K562 (cell line): ENCODE results near the gene HDHD5. TPM values are rescaled to one million over a fixed set of nuclear protein-coding genes. Genes with fewer than 3 reads are reported as not detected.

Experiments used
- ATAC-seq: fragments of 200-7000 bp; cut with Tn5 transposase; 3 replicates; pipeline ENCODE4 v1.9.1; 2020; ENCODE audit warnings: moderate library complexity
- BruUV-seq: library from RNA; stranded (reverse); fragments of 400-500 nt; replicated peaks from 2 replicates; lab custom pipeline; 2021; lab: Mats Ljungman, UMichigan
- CTCF ChIA-PET: fragments of 300-600 bp; formaldehyde crosslinking; extraction: SDS; loops from one replicate; lab custom pipeline; 2021; ENCODE audit warnings: low intra/inter-chr PET ratio; lab: Yijun Ruan, JAX
- POLR2A ChIA-PET: fragments of 300-600, 350-650 bp; sonication (Branson Sonifier 250); formaldehyde crosslinking; extraction: SDS; loops from one replicate; lab custom pipeline; 2021; ENCODE audit warnings: antibody characterized with exemption, inconsistent platforms; lab: Yijun Ruan, JAX
- DNase-seq, 4 experiments: peaks; one replicate each; pipeline versions ENCODE4 v3.0.0 to v3.0.0-alpha.2; 2011 to 2018; ENCODE audit warnings: low spot score in 3 of 4, mixed read lengths in 3 of 4; ENCODE audit errors: extremely low read depth in 1 of 4
- FAIRE-seq: peaks from 2 replicates; lab custom pipeline; 2011; peaks lifted over from hg19 to GRCh38; lab: Jason Lieb, UNC
- H2AFZ ChIP-seq: 2 replicates; pipeline ENCODE4 v1.6.0; 2011; ENCODE audit warnings: low read depth, low read length, control low read depth, inconsistent platforms
- H3K27ac ChIP-seq: fragments of 200-600 bp; 3 replicates; pipeline ENCODE4 v1.8.0; 2011; ENCODE audit warnings: low read depth, mild to moderate bottlenecking, control low read depth, inconsistent platforms, low read length, moderate library complexity, mixed read lengths; ENCODE audit errors: extremely low read depth
- H3K27me3 ChIP-seq, 2 experiments: fragments of 300-600 bp in 1 of 2; 2 replicates in 1 of 2; 3 replicates in 1 of 2; pipeline versions ENCODE4 v1.6.0 to v1.8.0; 2011; ENCODE audit warnings: inconsistent platforms in 2 of 2, low read length in 2 of 2, mild to moderate bottlenecking in 1 of 2, mixed read lengths in 1 of 2, moderate library complexity in 1 of 2; ENCODE audit not compliant: control insufficient read depth in 2 of 2, insufficient read depth in 2 of 2
- H3K36me3 ChIP-seq: fragments of 300-600 bp; 3 replicates; pipeline ENCODE4 v1.8.0; 2011; ENCODE audit warnings: mild to moderate bottlenecking, low read length, inconsistent platforms; ENCODE audit not compliant: control insufficient read depth, insufficient read depth
- H3K4me1 ChIP-seq, 2 experiments: fragments of 200-600 bp in 1 of 2; replicated peaks in 1 of 2; 2 replicates in 1 of 2; 3 replicates in 1 of 2; pipeline versions ENCODE4 v1.5.1 to v1.8.0; 2011; ENCODE audit warnings: inconsistent platforms in 2 of 2, low read length in 2 of 2, mild to moderate bottlenecking in 1 of 2, mixed read lengths in 1 of 2, moderate library complexity in 1 of 2; ENCODE audit not compliant: control insufficient read depth in 2 of 2, insufficient read depth in 2 of 2
- H3K4me2 ChIP-seq: 2 replicates; pipeline ENCODE4 v1.6.1; 2011; ENCODE audit warnings: low read length, control low read depth, inconsistent platforms, mixed read lengths; ENCODE audit not compliant: insufficient read depth
- H3K4me3 ChIP-seq: fragments of 200-600 bp; sonication (generic), shearing (Covaris generic); 2 replicates; pipeline ENCODE4 v1.5.1; 2016; ENCODE audit warnings: control low read depth, inconsistent platforms
- H3K79me2 ChIP-seq: fragments of 200-600 bp; 3 replicates; pipeline ENCODE4 v1.8.0; 2011; ENCODE audit warnings: low read length, inconsistent platforms; ENCODE audit not compliant: control insufficient read depth, insufficient read depth
- H3K9ac ChIP-seq, 2 experiments: 2 replicates each; pipeline versions ENCODE4 v1.6.0 to v1.6.1; 2011; ENCODE audit warnings: low read depth in 2 of 2, low read length in 2 of 2, control low read depth in 1 of 2, inconsistent platforms in 1 of 2, mild to moderate bottlenecking in 1 of 2, mixed read lengths in 1 of 2; ENCODE audit not compliant: insufficient read depth in 1 of 2
- H3K9me1 ChIP-seq: one replicate; pipeline ENCODE4 v1.6.0; 2011; ENCODE audit warnings: inconsistent platforms, mild to moderate bottlenecking, low read length, moderate library complexity; ENCODE audit not compliant: control insufficient read depth, insufficient read depth
- H3K9me3 ChIP-seq: replicated peaks from 2 replicates; pipeline ENCODE4 v1.5.1; 2011; ENCODE audit warnings: low read depth, low read length, inconsistent platforms; ENCODE audit not compliant: control insufficient read depth, insufficient read depth
- H4K20me1 ChIP-seq: replicated peaks from 2 replicates; pipeline ENCODE4 v1.6.1; 2011; ENCODE audit warnings: low read length, inconsistent platforms, mixed read lengths; ENCODE audit not compliant: control insufficient read depth, insufficient read depth
- ATF1 ChIP-seq, 2 experiments: fragments of 450-650 bp in 1 of 2; IDR thresholded peaks; 2 replicates each; pipeline ENCODE4 v1.6.1; 2016; ENCODE audit warnings: missing compliant biosample characterization in 1 of 2, missing genetic modification characterization in 1 of 2
- ELF1 ChIP-seq: fragments of 200-800 bp; sonication (Bioruptor generic); IDR thresholded peaks from 2 replicates; pipeline ENCODE4 v1.6.1; 2016; ENCODE audit warnings: missing genetic modification characterization, missing compliant biosample characterization
- FOXJ2 ChIP-seq: fragments of 200-800 bp; sonication (Bioruptor generic); IDR thresholded peaks from 2 replicates; pipeline ENCODE4 v1.6.1; 2016; ENCODE audit warnings: missing genetic modification characterization, missing compliant biosample characterization
- MCM5 ChIP-seq: fragments of 450-650 bp; IDR thresholded peaks from 2 replicates; pipeline ENCODE4 v1.6.1; 2016; ENCODE audit warnings: low read depth
- NFATC3 ChIP-seq: fragments of 450-650 bp; IDR thresholded peaks from 2 replicates; pipeline ENCODE4 v1.6.1; 2017; ENCODE audit warnings: mild to moderate bottlenecking
- NFE2 ChIP-seq: IDR thresholded peaks from 2 replicates; pipeline ENCODE4 v1.6.1; 2014; ENCODE audit warnings: antibody characterized with exemption, low read depth
- RBFOX2 ChIP-seq: fragments of 200-400 bp; formaldehyde crosslinking; IDR thresholded peaks from 2 replicates; pipeline ENCODE4 v1.6.1; 2017; ENCODE audit warnings: low read depth, mild to moderate bottlenecking, low read length, moderate library complexity
- TCF7 ChIP-seq: sonication (generic); IDR thresholded peaks from 2 replicates; pipeline ENCODE4 v1.6.1; 2016; ENCODE audit warnings: antibody characterized with exemption, borderline replicate concordance
- ZNF124 ChIP-seq: sonication (generic); formaldehyde crosslinking; IDR thresholded peaks from 2 replicates; pipeline ENCODE4 v1.8.1; 2022; ENCODE audit warnings: missing genetic modification reagents
- ZNF197 ChIP-seq: fragments of 200-800 bp; sonication (Bioruptor generic); IDR thresholded peaks from 2 replicates; pipeline ENCODE4 v1.6.1; 2016; ENCODE audit warnings: low read depth, missing genetic modification characterization, missing compliant biosample characterization
- WGBS: fragments of 100-300 bp; shearing (Covaris generic); methylation state at CpG from one replicate; pipeline ENCODE4 v1.1.6; 2016; ENCODE audit warnings: low coverage, mixed read lengths; ENCODE audit not compliant: insufficient coverage; ENCODE audit errors: missing lambda C conversion rate; 5-methylcytosine and 5-hydroxymethylcytosine counted together
- in situ Hi-C: fragments of 300-500 bp; cut with MboI; formaldehyde crosslinking; loops from 4 replicates; pipeline ENCODE4 v1.15.0; 2018; ENCODE audit warnings: inconsistent platforms, mixed read lengths
- intact Hi-C: fragments of 100-400 bp; cut with micrococcal nuclease; formaldehyde crosslinking; loops from 2 replicates; pipeline ENCODE4 v1.14.2; 2022
- polyA plus RNA-seq, 8 experiments: library from polyadenylated mRNA; depleted of rRNA in 4 of 8; stranded (reverse) in 5 of 8; unstranded in 3 of 8; fragments of >200 nt; fragmentation: Nextera tagmentation in 2 of 8; fragmentation: Illumina TruSeq in 1 of 8; extraction: Ambion mirVana in 2 of 8; extraction: Trizol in 1 of 8; gene quantifications; 2 replicates each; pipeline versions ENCODE4 v1.2.1 to v1.2.3, GENCODE V29; 2011 to 2014; ENCODE audit warnings: inconsistent platforms in 1 of 8, missing spikeins in 1 of 8
- total RNA-seq, 7 experiments: library from RNA; depleted of rRNA in 6 of 7; stranded (reverse); fragments of >200 nt in 6 of 7; fragmentation: Illumina TruSeq in 2 of 7; extraction: Trizol in 2 of 7; gene quantifications; 2 replicates each; pipeline versions ENCODE4 v1.2.1 to v1.2.3, GENCODE V29; 2011 to 2021; ENCODE audit warnings: low replicate concordance in 1 of 7
- TF ChIP-seq, protein P1 (sequence below): fragments of 250-450 bp; sonication (Bioruptor Pico); IDR thresholded peaks from 2 replicates; pipeline ENCODE4 v1.8.0; 2022; ENCODE audit warnings: moderate library complexity, mild to moderate bottlenecking, inconsistent platforms

HDHD5 gene
- total and polyA plus RNA-seq, 9 of the 15 experiments (the other 6 are each of a cell fraction or from before 2014, with no cell fraction given): 1.6 to 36.6 (median 24.2) TPM

- intact Hi-C loops: no loop called here
- ChIA-PET CTCF (no interaction called here), POLR2A (interaction anchor here (0.6 to 1.5 kb wide), 2 partner anchors 10 to 343 kb away, joined by 3 to 4 read pairs; no protein-coding TSS in a partner anchor)
- TF ChIP-seq NFE2: no peak
- TF ChIP-seq, protein P1, sequence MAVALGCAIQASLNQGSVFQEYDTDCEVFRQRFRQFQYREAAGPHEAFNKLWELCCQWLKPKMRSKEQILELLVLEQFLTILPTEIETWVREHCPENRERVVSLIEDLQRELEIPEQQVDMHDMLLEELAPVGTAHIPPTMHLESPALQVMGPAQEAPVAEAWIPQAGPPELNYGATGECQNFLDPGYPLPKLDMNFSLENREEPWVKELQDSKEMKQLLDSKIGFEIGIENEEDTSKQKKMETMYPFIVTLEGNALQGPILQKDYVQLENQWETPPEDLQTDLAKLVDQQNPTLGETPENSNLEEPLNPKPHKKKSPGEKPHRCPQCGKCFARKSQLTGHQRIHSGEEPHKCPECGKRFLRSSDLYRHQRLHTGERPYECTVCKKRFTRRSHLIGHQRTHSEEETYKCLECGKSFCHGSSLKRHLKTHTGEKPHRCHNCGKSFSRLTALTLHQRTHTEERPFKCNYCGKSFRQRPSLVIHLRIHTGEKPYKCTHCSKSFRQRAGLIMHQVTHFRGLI: no peak
- TF ChIP-seq ELF1: no peak
- TF ChIP-seq ATF1 (CRISPR knock-in tag; IDR thresholded peaks at IDR 0.05): no peak
- no peak for TF ChIP-seq ATF1 (tag; IDR thresholded peaks at IDR 0.05)
- TF ChIP-seq MCM5: no peak
- no peak for TF ChIP-seq RBFOX2
- no peak for TF ChIP-seq NFATC3
- no peak for TF ChIP-seq FOXJ2 (tag)
- no peak for TF ChIP-seq ZNF124 (CRISPR knock-in tag)
- no peak for TF ChIP-seq ZNF197 (CRISPR knock-in tag)
- TF ChIP-seq TCF7: no peak
- 0 out of 2 replicates have a peak, but pooled peaks cover 4% of the 10 kb centered on the region for H4K20me1 ChIP-seq
- FAIRE-seq (no peak), ATAC-seq (no peak), DNase-seq (no peak)
- H3K79me2 ChIP-seq: peaks cover 12% of the 10 kb centered on the region
- no TSS peak for BruUV-seq
- WGBS: 5% methylated on average over 3 of the region's 3 CpGs
- H2AFZ ChIP-seq: no peak overlapping the region
- no peak overlapping the region for H3K9ac ChIP-seq
- H3K9me3 ChIP-seq: no peaks in the 10 kb centered on the region
- no peak overlapping the region for H3K4me3 ChIP-seq
- in situ Hi-C loops: no loop called here
- peaks cover 7% of the 10 kb centered on the region; the same call in 2 of the 3 replicates for H3K36me3 ChIP-seq
- H3K27me3 ChIP-seq: peaks cover 20 to 27% of the 10 kb centered on the region in 2 experiments; a peak in 4 of 5 replicates
- no peaks in the 10 kb centered on the region for H3K9me1 ChIP-seq
- H3K27ac ChIP-seq: no peak overlapping the region
- H3K4me1 ChIP-seq: peaks cover 5 to 18% of the 10 kb centered on the region in 2 experiments; a peak in 3 of 5 replicates
- H3K4me2 ChIP-seq: no peak overlapping the region
These were observed 2.9 kb upstream of the HDHD5 start for GRCh38 chr22:17161991-17162390.
